UCSD-AML1 (cell line): ENCODE results near the gene ZBTB20.

Experiments
- DNase-seq: peaks from one replicate; lab custom pipeline; 2025; ENCODE audit not compliant: unreplicated experiment; lab: John Stamatoyannopoulos, UW

Gene ZBTB20

DNA sequence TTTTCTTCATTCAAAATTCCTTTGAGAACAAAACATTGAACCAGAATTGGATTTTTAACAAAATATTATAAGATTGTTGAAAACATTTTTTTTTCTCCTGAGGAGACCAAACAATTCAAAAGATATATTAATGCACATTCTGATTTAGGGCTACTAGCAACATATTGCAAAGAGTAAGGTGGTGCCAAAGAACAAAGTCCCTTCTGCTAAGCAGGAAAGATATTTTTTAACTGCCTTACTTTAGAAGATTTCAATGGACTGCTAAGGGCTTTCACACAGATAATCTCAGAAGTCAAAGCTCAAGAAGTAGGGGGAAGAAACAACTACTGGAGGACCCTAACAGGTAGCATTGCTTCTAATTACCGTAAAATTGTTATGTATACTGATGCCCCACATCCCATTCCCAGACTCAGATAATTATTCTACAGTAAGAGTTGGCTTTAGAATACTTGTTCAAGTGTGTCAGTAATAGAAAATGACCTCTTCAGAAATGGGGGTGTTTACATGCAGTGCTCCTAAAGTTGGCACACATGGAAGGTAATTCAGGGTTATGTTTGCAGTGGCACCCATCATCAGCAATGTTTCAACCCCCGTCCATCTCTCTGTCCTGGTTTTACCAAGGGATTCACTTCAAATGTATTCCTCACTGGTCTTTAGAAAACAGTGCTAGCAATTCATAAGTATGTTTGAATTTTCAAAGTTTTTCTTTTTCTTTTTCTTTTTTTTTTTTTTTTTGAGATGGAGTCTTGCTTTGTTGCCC, 354.7 kb downstream of the ZBTB20 start:
- DNase-seq: no peak

DNA sequence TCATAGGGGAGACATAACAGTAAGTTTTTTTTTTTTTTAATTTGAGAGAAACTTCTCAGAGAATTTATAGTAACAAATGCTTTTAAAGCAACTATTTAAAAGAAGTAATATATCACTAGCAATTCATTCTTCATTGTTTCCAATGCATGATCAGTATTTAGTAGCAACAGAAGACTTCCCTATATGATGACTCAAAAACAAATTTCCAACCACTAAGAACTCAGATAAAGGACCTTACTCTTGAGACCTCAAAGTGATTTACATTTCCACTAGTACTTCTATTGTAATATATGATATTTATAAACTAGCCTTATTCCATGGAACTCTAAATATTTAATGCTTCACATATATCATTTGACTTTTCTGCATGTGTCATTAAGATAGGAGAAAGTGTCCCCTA, 356.3 kb downstream of the ZBTB20 start:
- DNase-seq: no peak

- no peak for DNase-seq
Observed at GRCh38 chr3:114789803-114790202, 357.3 kb downstream of the ZBTB20 start.

DNA sequence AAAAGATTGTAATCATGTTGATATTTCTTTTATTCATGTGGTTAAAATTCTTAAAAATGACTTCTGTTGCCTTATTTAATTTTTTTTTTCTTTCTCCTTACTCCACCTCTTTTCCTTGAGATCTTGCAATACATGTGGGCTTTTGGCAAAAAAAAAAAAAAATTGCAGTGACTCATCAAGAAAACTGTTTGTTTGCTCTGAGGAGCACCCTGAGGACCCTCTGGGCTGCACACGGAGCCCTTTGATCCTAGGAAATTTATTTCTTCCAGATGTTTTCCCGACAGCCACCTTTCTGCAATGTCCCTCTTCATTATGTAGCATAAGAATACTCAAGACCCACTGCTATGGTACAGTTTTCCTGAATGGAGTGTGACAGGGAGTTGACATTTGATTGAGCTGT, 371.7 kb downstream of the ZBTB20 start:
- DNase-seq: no peak

GRCh38 chr3:114770874-114771273, 376.2 kb downstream of the ZBTB20 start:
- no peak for DNase-seq

DNA sequence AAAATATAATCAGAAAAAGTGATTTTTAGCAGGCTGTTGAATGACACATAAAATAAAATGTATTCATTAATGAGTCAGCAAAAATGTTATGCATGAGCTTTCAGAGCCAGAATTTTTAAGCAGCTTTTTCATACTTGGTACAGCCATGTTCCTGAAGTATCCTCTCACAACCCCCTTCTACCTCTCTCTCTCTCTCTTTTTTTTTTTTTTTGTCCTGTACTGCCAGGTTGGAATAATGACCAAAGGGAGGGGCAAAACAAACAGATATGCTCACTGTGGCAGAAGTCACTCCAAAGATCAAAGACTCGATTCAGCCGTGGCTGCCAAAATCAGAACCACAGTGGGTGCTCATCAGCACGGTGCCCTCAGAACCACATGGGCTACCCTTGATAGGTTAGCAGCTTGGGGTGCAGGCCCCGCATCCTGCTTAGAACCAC, 383.0 kb downstream of the ZBTB20 start:
- no peak for DNase-seq

DNA sequence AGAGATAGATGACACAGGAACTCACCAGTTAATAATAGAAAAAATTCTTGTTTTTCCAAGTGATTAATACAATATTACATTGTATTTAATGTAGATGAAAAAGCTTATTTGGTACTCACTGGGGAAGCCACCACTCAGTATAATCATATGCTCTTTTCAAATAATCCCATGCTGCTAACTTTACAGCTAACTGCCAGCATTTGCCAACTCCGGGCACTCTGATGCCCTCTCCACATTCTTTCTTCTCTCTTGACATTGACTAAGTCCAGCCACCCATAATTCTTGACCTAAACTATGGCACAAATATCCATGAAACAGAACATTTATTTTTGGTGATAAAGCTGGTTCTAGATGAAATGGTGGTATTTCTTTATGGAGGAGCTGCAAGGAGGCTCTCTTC, 384.9 kb downstream of the ZBTB20 start:
- DNase-seq: no peak

- DNase-seq: no peak
Observed at GRCh38 chr3:114760679-114761078, 386.4 kb downstream of the ZBTB20 start.

- DNase-seq: no peak
Observed at GRCh38 chr3:114758831-114759699, 388.0 kb downstream of the ZBTB20 start.

- DNase-seq: no peak
Observed at GRCh38 chr3:114756506-114757279, 390.4 kb downstream of the ZBTB20 start.

GRCh38 chr3:114746502-114746901, 400.6 kb downstream of the ZBTB20 start:
- DNase-seq: no peak

- DNase-seq: no peak
Observed at GRCh38 chr3:114745322-114746240, 401.5 kb downstream of the ZBTB20 start.

DNA sequence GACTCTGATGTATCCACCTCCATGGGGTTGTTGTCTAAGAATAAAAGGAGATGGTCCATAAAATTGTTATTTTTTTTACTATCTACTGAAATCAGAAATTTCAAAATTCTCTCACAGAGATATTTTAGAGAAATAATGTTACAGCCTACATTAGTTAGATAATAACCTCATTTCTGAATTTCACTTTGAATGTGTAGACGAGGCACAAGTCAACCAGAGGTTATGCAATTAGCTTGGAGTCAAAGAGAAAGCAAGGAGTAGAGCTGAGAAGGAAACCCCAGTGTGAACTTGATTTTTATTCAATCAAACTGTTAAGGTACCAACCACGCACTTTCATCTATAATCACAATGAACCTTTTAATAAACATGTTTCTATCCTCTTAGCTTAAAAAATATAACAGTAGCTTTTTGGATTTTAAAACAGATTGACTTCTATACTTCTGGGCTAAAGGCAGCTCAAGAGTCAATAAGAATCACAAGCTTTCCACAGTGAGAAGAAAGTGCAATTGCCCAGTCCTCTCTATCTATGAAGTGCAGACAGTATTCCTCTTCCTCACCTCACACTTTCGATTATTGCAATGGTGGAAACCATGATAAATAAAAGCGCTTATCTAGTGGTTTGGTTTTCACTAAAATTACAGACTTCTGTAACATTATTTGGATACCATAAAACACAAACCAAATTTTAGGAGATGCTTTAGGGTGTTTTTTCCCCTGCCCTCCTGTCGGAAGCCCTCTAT, 403.2 kb downstream of the ZBTB20 start:
- no peak for DNase-seq

- DNase-seq: no peak
Observed at GRCh38 chr3:114741066-114741465, 406.0 kb downstream of the ZBTB20 start.

DNA sequence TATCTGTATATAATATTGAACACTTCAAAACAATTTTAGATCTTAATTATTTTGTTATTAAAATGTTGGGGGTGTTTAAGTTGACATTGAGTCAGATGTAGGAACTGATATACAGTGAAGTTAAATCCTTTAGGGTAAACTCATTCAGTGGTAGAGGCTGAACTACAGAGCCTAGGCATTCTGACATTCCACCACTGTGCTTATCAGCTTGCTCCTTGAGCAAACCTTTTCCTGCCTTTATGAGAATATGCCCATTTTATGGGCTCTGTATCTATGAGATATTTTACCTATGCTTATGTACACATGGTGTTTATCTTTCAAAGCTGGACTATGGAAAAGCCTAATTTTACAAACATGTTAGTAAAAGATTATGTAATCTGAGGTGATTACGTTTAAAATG, 407.5 kb downstream of the ZBTB20 start:
- DNase-seq: no peak

DNA sequence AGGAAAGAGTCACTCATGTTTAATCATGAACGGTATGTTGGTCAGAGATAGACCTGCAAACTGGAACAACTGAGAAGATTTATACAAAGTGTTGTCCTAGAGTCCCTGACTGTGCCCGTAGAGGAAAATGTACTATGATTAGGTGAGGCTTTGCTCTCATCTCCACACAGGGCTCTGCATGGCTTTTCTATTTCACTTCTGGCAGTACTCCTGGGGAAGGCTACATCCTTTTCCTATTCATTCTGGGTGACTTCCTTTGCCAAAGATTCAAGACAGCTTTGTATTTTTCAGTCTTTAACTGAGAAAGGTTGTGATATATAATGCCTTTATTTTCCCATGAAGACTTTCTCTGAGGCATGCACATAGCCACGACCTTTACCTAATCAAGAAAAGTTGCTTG, 414.7 kb downstream of the ZBTB20 start:
- DNase-seq: no peak

DNA sequence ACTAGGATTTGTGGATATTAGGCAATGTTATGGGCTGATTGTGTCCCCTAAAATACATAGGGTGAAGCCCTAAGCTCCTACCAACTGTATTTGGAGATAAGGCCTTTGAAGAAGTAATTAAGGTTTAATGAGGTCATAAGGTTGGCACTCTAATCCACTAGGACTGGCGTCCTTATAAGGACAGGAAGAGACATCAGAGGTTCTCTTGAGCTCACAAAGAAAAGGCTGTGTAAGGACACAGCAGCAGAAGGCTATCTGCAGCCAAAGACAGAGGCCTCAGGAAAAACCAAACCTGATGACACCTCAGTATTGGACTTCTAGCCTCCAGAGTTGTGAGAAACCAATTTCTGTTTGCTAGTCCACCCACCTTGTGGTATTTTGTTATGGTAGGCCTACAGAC, 416.7 kb downstream of the ZBTB20 start:
- no peak for DNase-seq

DNA sequence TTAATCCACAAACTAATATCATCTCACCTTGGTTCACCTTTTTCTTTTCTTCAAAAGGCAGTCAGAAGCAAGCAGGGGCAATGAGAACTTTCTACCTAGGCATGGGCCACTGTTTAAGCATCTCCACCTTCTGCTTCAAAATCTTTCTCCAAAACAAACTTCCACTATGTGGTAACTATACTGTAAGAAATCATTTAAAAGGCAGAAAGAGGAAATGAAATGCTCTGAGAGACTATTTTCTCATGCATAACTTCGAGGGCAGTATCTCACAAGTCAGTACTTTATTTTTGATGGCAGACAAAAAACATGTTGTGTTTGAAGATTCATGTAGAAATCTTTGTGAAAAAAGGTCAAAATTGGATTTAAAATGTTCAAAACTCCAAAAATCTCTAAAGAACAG, 419.7 kb downstream of the ZBTB20 start:
- no peak for DNase-seq

DNA sequence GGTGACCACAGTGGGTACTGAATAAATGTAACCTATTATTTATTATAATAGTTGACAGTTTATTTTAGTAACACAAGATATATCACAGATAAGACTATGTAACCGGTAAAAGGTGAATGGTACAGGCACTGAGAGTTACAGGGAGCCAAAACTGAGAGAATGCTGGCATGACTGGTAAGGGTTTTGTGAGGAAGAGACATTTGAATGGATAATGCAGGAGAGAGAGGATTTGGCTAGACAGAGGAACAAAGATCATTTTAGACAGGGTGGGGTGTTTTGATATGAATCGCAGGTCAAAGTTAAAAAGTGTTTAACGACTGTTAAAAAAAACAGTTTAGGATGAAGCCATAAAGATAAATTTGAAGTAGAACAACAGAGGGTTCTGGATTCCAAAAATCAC, 421.1 kb downstream of the ZBTB20 start:
- DNase-seq: no peak

DNA sequence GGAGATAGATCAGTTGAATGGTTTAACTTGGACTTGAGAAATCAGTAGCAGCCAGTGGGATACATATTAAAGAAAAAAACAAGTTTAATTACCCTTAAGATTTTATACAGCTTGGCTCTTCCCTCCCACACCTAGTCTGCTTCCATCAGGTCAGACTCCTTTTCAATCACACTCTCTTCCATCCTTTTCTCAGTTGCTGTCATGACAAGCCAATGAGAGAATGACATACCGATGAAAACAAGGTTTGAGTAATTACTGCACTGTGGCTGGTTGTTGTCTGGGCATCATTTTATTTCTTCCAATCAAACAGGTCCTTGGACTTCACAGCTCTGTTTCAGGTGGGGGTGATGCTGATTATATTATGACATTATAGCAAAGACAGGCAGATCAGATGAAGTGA, 424.6 kb downstream of the ZBTB20 start:
- no peak for DNase-seq
